Adipocyte (in vitro differentiated cells): Measurements from ENCODE around the gene PRPF31.

Experiments
- DNase-seq: peaks from one replicate; pipeline ENCODE4 v3.0.0-alpha.2; 2015; ENCODE audit warnings: low read depth
- H3K27me3 ChIP-seq: replicated peaks from 2 replicates; pipeline ENCODE4 v1.7.0; 2013; ENCODE audit warnings: mild to moderate bottlenecking, low read length, moderate library complexity; ENCODE audit not compliant: control insufficient read depth, insufficient read depth
- H3K36me3 ChIP-seq: 2 replicates; pipeline ENCODE4 v1.7.0; 2013; ENCODE audit warnings: low read length, mild to moderate bottlenecking, moderate library complexity; ENCODE audit not compliant: control insufficient read depth, insufficient read depth, severe bottlenecking
- H3K4me1 ChIP-seq: 2 replicates; pipeline ENCODE4 v1.7.0; 2013; ENCODE audit warnings: mild to moderate bottlenecking, low read length, moderate library complexity; ENCODE audit not compliant: control insufficient read depth, insufficient read depth
- H3K4me3 ChIP-seq: 2 replicates; pipeline ENCODE4 v1.7.0; 2013; ENCODE audit warnings: mild to moderate bottlenecking, low read length, moderate library complexity
- H3K9ac ChIP-seq: 2 replicates; pipeline ENCODE4 v1.7.0; 2013; ENCODE audit warnings: mild to moderate bottlenecking, low read length, moderate library complexity
- H3K9me3 ChIP-seq: 2 replicates; pipeline ENCODE4 v1.7.0; 2013; ENCODE audit warnings: mild to moderate bottlenecking, low read length, moderate library complexity; ENCODE audit not compliant: control insufficient read depth

The PRPF31 gene

GRCh38 chr19:54158812-54159351, 43.3 kb downstream of the PRPF31 start:
- Histone ChIP-seq H3K9ac (peak overlapping the region; percentile 91), H3K9me3 (no peaks in the 10 kb centered on the region), H3K4me3 (peak overlapping the region; percentile 85), H3K36me3 (peaks cover 42% of the 10 kb centered on the region), H3K4me1 (peaks cover 32% of the 10 kb centered on the region), H3K27me3 (no peaks in the 10 kb centered on the region)
- DNase-seq, result peak; percentile 58

GRCh38 chr19:54159352-54160181, 44.0 kb downstream of the PRPF31 start, which contains the start of gene LENG1:
Gene LENG1 (minus strand): TSS chr19:54159721. CDS start chr19:54159695, 26 bp downstream.
- Histone ChIP-seq H3K27me3 (peaks cover 6% of the 10 kb centered on the region), H3K9ac (peak within 1 kb of the TSS; percentile 91), H3K4me3 (peak within 1 kb of the TSS; percentile 85), H3K4me1 (peaks cover 26% of the 10 kb centered on the region), H3K9me3 (no peaks in the 10 kb centered on the region), H3K36me3 (peaks cover 35% of the 10 kb centered on the region)
- peak; percentile 100 for DNase-seq

GRCh38 chr19:54160182-54160811, 44.7 kb downstream of the PRPF31 start:
- H3K4me1 ChIP-seq, result peaks cover 20% of the 10 kb centered on the region
- H3K36me3 ChIP-seq, result peaks cover 28% of the 10 kb centered on the region
- H3K9me3 ChIP-seq, result no peaks in the 10 kb centered on the region
- DNase-seq, result peak; percentile 61
- peaks cover 13% of the 10 kb centered on the region for H3K27me3 ChIP-seq
- peak overlapping the region; percentile 85 for H3K4me3 ChIP-seq
- peak overlapping the region; percentile 82 for H3K9ac ChIP-seq

GRCh38 chr19:54160854-54161253, 45.3 kb downstream of the PRPF31 start:
- DNase-seq, result no peak
- H3K9ac ChIP-seq, result peak overlapping the region; percentile 82
- peaks cover 20% of the 10 kb centered on the region for H3K4me1 ChIP-seq
- H3K36me3 ChIP-seq, result peaks cover 23% of the 10 kb centered on the region
- no peaks in the 10 kb centered on the region for H3K9me3 ChIP-seq
- H3K27me3 ChIP-seq, result peaks cover 18% of the 10 kb centered on the region
- peak overlapping the region; percentile 85 for H3K4me3 ChIP-seq

GRCh38 chr19:54162241-54162805, 46.8 kb downstream of the PRPF31 start:
- H3K27me3 ChIP-seq, result peaks cover 18% of the 10 kb centered on the region
- no peaks in the 10 kb centered on the region for H3K9me3 ChIP-seq
- no peak overlapping the region for H3K9ac ChIP-seq
- H3K4me1 ChIP-seq, result peaks cover 20% of the 10 kb centered on the region
- H3K4me3 ChIP-seq, result peak overlapping the region; percentile 71
- H3K36me3 ChIP-seq, result peaks cover 9% of the 10 kb centered on the region
- DNase-seq, result peak; percentile 42

GRCh38 chr19:54162884-54163283, 47.3 kb downstream of the PRPF31 start:
- peaks cover 20% of the 10 kb centered on the region for H3K4me1 ChIP-seq
- DNase-seq, result no peak
- H3K36me3 ChIP-seq, result peaks cover 4% of the 10 kb centered on the region
- peak overlapping the region; percentile 71 for H3K4me3 ChIP-seq
- H3K9me3 ChIP-seq, result no peaks in the 10 kb centered on the region
- peaks cover 18% of the 10 kb centered on the region for H3K27me3 ChIP-seq
- no peak overlapping the region for H3K9ac ChIP-seq

GRCh38 chr19:54164369-54165068, 49.0 kb downstream of the PRPF31 start:
- Histone ChIP-seq H3K9me3 (no peaks in the 10 kb centered on the region), H3K9ac (no peak overlapping the region), H3K4me1 (peaks cover 9% of the 10 kb centered on the region), H3K36me3 (no peaks in the 10 kb centered on the region), H3K27me3 (peaks cover 18% of the 10 kb centered on the region), H3K4me3 (no peak overlapping the region)
- DNase-seq, result peak; percentile 80

GRCh38 chr19:54165222-54165621, 49.7 kb downstream of the PRPF31 start:
- peaks cover 7% of the 10 kb centered on the region for H3K4me1 ChIP-seq
- no peaks in the 10 kb centered on the region for H3K36me3 ChIP-seq
- H3K9me3 ChIP-seq, result no peaks in the 10 kb centered on the region
- no peak for DNase-seq
- peaks cover 18% of the 10 kb centered on the region for H3K27me3 ChIP-seq
- no peak overlapping the region for H3K4me3 ChIP-seq
- no peak overlapping the region for H3K9ac ChIP-seq

- Histone ChIP-seq H3K4me3 (no peak overlapping the region), H3K36me3 (no peaks in the 10 kb centered on the region), H3K27me3 (peaks cover 18% of the 10 kb centered on the region), H3K4me1 (no peaks in the 10 kb centered on the region), H3K9me3 (no peaks in the 10 kb centered on the region), H3K9ac (no peak overlapping the region)
- peak; percentile 97 for DNase-seq
Measured at GRCh38 chr19:54168174-54168917, 52.8 kb downstream of the PRPF31 start.

GRCh38 chr19:54169149-54169740, 53.7 kb downstream of the PRPF31 start:
- DNase-seq, result no peak
- Histone ChIP-seq H3K27me3 (peaks cover 15% of the 10 kb centered on the region), H3K36me3 (no peaks in the 10 kb centered on the region), H3K9me3 (no peaks in the 10 kb centered on the region), H3K4me3 (no peak overlapping the region), H3K4me1 (no peaks in the 10 kb centered on the region), H3K9ac (no peak overlapping the region)
